ENCODE data around the gene LETM1. TPM values are rescaled to one million over a fixed set of nuclear protein-coding genes. Genes with fewer than 3 reads are reported as not detected.

Gene LETM1
- total and polyA plus RNA-seq, 4 donors: 21.7 to 47.1 (median 26.8) TPM

DNA sequence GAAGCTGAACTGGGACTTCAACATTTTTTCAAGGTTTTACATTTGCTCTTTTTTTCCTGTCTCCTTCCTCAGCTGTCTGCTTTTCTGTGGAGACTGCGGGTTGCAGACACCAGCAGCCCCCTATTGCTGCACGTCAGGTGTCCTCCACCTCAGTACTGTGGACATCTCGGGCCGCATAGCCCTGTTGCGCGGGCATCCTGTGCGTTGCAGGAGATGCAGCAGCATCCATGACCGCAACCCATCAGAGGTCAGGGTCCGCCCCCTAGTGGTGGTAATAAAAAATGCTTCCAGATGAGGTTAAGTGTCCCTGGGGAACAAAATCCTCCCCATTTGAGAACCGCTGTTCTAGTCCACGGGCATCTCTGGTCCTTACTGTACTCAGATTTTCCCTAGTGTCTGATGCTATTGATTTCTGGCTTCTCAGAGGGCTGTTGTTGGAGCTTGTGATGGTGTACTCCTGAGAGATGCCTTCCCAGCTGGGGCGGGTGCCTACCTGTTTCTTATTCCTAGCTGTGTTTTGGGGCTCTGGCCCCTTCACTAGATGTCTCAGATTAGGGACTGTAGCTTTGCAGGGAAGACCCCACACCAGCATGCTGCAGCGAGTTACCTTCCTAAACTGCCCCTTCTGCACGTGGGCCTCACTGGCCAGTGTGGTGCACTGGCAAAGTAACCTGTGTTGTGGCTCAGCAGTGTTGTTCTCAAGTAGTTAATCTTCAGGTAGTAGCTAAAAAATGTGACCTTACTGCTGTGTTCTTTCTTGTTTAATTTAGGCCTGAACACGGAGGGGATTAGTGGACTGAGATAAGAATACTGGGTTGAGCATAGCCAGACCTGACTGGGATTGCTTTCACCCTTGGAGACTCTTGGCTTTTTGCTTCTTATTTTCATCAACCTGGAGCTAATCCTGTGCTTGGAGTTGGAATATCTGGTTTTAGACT, 43.5 kb upstream of the LETM1 start:
- peaks cover 2 to 17% (median 9%) of the 10 kb centered on the region in 4 donors for H3K36me3 ChIP-seq (ENCODE audit: control insufficient read depth in 4 of 4, insufficient read depth in 4 of 4, low read length in 4 of 4)

DNA sequence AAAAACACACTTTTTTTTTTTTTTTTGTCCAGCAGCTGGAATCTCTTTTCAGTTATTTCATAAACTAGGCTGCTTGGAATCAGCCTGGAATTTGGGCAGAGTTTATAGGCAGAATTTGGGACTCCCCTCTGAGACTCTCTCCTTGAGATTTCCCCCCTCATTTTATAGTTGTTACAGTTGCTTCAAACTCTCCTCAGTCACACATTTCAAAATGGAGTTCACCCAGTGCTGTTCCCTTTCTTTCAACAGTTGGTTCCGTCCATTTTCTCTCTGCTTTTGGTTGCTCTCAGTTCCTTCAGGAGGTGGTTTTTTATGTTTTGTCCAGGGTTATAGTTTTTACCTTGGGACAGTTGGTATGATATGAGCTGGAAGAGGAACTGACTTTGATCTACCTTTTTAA, 42.7 kb upstream of the LETM1 start:
- no peaks in the 10 kb centered on the region for H3K9me3 ChIP-seq (ENCODE audit: control insufficient read depth in 4 of 4, insufficient read depth in 3 of 4, low read length in 3 of 4)
- TF ChIP-seq, protein P1, sequence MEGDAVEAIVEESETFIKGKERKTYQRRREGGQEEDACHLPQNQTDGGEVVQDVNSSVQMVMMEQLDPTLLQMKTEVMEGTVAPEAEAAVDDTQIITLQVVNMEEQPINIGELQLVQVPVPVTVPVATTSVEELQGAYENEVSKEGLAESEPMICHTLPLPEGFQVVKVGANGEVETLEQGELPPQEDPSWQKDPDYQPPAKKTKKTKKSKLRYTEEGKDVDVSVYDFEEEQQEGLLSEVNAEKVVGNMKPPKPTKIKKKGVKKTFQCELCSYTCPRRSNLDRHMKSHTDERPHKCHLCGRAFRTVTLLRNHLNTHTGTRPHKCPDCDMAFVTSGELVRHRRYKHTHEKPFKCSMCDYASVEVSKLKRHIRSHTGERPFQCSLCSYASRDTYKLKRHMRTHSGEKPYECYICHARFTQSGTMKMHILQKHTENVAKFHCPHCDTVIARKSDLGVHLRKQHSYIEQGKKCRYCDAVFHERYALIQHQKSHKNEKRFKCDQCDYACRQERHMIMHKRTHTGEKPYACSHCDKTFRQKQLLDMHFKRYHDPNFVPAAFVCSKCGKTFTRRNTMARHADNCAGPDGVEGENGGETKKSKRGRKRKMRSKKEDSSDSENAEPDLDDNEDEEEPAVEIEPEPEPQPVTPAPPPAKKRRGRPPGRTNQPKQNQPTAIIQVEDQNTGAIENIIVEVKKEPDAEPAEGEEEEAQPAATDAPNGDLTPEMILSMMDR (IDR thresholded peaks at IDR 0.05; ENCODE audit: control extremely low read depth, extremely low read depth): no peak
- WGBS, 2 donors: 51 to 63% methylated on average over 1 of the region's 1 CpG
- H3K4me1 ChIP-seq (ENCODE audit: control insufficient read depth in 5 of 5, insufficient read depth in 5 of 5, low read length in 5 of 5): peaks cover 0 to 6% (median 2%) of the 10 kb centered on the region in 5 donors
- ATAC-seq (ENCODE audit: insufficient read depth, low FRiP score): no peak
- DNase-seq: peak in 2 of 3 donors; percentile 22 to 24
- peaks cover 2 to 19% (median 11%) of the 10 kb centered on the region in 4 donors for H3K36me3 ChIP-seq (ENCODE audit: control insufficient read depth in 4 of 4, insufficient read depth in 4 of 4, low read length in 4 of 4)
- no peaks in the 10 kb centered on the region for H3K27me3 ChIP-seq (ENCODE audit: control insufficient read depth in 3 of 3, insufficient read depth in 3 of 3, low read length in 2 of 3)
- H3K27ac ChIP-seq (ENCODE audit: low read depth in 1 of 2, low read length in 1 of 2): no peak overlapping the region
- H3K4me3 ChIP-seq: no peak overlapping the region
- no peak overlapping the region for H3K9ac ChIP-seq (ENCODE audit: insufficient read depth in 1 of 2, low read length in 2 of 2)

More for the DNA sequence above, 43.5 kb upstream of the LETM1 start:
- Histone ChIP-seq H3K27ac (ENCODE audit: low read depth in 1 of 2, low read length in 1 of 2) (no peak overlapping the region), H3K4me3 (no peak overlapping the region), H3K9ac (ENCODE audit: insufficient read depth in 1 of 2, low read length in 2 of 2) (no peak overlapping the region), H3K27me3 (ENCODE audit: control insufficient read depth in 3 of 3, insufficient read depth in 3 of 3, low read length in 2 of 3) (no peaks in the 10 kb centered on the region), H3K9me3 (ENCODE audit: control insufficient read depth in 4 of 4, insufficient read depth in 3 of 4, low read length in 3 of 4) (no peaks in the 10 kb centered on the region), H3K4me1 (ENCODE audit: control insufficient read depth in 5 of 5, insufficient read depth in 5 of 5, low read length in 5 of 5) (peaks cover 0 to 6% (median 2%) of the 10 kb centered on the region in 5 donors)
- TF ChIP-seq, protein P1 (IDR thresholded peaks at IDR 0.05; ENCODE audit: control extremely low read depth, extremely low read depth): peak; percentile 88
- DNase-seq (peak; percentile 76 to 81 (median 77)), ATAC-seq (ENCODE audit: insufficient read depth, low FRiP score) (peak; percentile 89)
- WGBS, 2 donors: 25 to 27% methylated on average over 15 of the region's 15 CpGs

DNA sequence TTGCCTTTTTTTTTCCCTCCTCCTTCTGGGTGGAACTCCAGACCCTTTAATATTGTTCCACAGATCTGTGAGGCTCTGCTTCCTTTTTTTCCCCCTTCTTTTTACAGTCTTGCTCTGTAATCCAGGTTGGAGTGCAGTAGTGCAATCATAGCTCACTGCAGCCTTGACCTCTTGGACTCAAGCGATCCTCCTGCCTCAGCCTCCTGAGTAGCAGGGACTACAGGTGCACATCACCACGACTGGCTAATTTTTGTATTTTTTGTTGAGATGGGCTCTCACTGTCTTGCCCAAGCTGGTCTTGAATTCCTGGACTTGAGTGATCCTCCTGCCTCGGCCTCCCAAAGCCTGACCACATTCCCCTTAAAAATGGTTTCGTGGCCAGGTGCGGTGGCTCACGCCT, 42.1 kb upstream of the LETM1 start:
- TF ChIP-seq, protein P1 (IDR thresholded peaks at IDR 0.05; ENCODE audit: control extremely low read depth, extremely low read depth): no peak
- WGBS, 2 donors: 97% methylated on average over 6 of the region's 6 CpGs
- ATAC-seq (ENCODE audit: insufficient read depth, low FRiP score) (no peak), DNase-seq (no peak)
- Histone ChIP-seq H3K4me3 (no peak overlapping the region), H3K27ac (ENCODE audit: low read depth in 1 of 2, low read length in 1 of 2) (no peak overlapping the region), H3K36me3 (ENCODE audit: control insufficient read depth in 4 of 4, insufficient read depth in 4 of 4, low read length in 4 of 4) (peaks cover 2 to 16% (median 9%) of the 10 kb centered on the region in 4 donors), H3K4me1 (ENCODE audit: control insufficient read depth in 5 of 5, insufficient read depth in 5 of 5, low read length in 5 of 5) (peaks cover 0 to 6% (median 2%) of the 10 kb centered on the region in 5 donors), H3K27me3 (ENCODE audit: control insufficient read depth in 3 of 3, insufficient read depth in 3 of 3, low read length in 2 of 3) (no peaks in the 10 kb centered on the region), H3K9me3 (ENCODE audit: control insufficient read depth in 4 of 4, insufficient read depth in 3 of 4, low read length in 3 of 4) (no peaks in the 10 kb centered on the region), H3K9ac (ENCODE audit: insufficient read depth in 1 of 2, low read length in 2 of 2) (no peak overlapping the region)

All from lung (tissue), 12 donors.